Stimulated activated CD4-positive, alpha-beta T cell treated with anti-CD3 and anti-CD28 coated beads, Interleukin-1b, Interleukin-23, amount 100 ng/mL, for 24 hours (primary cell): ENCODE measurements around the gene CGAS.
"Not testable (repeated sequence)": the region's sequence is repeated elsewhere in the genome, so short reads cannot be mapped to it uniquely, and the experiment has no call there.

Experiments used
- DNase-seq, 4 experiments: peaks; one replicate each; pipeline ENCODE4 v3.0.0-alpha.2; 2020; ENCODE audit warnings: low read depth in 4 of 4, low spot score in 1 of 4

The CGAS gene

GRCh38 chr6:73395875-73396274 lies 56.2 kb downstream of the CGAS start:
- no peak for DNase-seq

GRCh38 chr6:73394577-73395354 lies 57.3 kb downstream of the CGAS start, which contains the start of gene DDX43:
Gene DDX43 (plus strand): TSS chr6:73394828. CDS start chr6:73394906, 78 bp downstream.
- peak in 1 of 4 experiments; percentile 14 for DNase-seq

DNA sequence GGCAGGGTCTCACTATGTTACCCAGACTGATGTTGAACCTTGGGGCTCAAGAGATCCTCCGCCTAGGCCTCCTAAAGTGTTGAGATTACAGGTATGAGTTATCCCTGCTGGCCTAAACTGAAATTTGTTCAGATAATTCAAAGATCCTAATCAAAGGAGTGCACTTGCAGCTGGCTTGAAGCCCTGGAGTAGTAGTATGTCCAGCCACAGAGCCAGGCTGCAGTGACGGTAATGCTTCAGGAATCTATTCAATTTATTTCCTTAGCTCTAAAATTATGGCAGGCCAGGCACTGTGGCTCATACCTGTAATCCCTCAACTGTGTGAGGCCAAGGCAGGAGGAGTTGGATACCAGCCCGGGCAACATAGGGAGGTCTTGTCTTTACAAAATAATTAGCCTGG lies 58.8 kb downstream of the CGAS start:
- no peak for DNase-seq

DNA sequence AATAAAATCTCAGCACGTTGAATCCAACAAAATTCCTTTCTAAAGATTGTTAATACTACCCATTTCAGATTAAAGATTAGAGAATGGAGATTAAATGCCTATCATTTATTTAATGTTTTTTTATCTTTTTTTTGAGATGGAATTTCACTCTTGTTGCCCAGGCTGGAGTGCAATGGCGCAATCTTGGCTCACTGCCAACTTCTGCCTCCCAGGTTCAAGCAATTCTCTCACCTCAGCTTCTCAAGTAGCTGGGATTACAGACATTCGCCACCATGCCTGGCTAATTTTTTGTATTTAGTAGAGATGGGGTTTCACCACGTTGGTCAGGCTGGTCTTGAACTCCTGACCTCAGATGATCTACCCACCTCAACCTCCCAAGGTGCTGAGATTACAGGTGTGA lies 59.9 kb downstream of the CGAS start:
- not testable (repeated sequence) for DNase-seq

GRCh38 chr6:73391675-73392074 lies 60.4 kb downstream of the CGAS start:
- no peak for DNase-seq

GRCh38 chr6:73389854-73390253 lies 62.2 kb downstream of the CGAS start:
- no peak for DNase-seq

DNA sequence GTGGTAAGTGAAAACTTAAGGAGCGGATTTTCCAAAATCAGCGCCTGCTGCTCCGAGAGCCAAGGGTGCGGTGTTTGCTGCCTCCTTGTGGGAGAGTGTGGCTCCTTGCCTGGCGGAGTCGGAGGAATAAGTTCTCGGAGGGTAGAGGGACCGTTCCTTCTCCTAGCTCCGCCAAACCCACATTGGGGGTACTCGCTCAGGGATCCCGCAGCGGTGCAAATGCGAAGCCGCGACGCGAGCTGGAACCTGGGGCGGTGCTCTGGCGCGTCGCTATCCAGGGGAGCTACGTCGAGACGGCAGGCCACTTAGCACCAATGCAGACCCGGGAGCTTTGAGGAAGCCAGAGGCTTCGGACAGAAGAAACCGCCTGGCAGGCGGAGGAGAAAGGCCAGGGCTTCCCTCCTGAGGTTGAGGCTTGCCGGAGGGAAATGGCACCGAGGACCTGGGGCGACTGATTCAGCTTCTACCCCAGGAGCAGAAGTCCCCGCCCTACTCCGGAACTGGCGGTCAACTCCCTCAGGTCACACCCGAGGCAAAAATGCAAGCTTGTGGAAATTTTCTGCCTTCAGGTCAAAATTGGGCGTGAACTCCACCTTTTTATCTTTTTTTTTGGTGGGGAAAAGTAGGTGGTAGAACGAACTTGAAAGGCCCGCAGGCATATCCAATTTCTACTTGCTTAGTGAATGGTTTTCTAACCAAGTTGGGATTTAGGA lies 63.1 kb downstream of the CGAS start:
- peak; percentile 13 to 38 (median 16) for DNase-seq

GRCh38 chr6:73388433-73388799 lies 63.7 kb downstream of the CGAS start:
- DNase-seq, result no peak

DNA sequence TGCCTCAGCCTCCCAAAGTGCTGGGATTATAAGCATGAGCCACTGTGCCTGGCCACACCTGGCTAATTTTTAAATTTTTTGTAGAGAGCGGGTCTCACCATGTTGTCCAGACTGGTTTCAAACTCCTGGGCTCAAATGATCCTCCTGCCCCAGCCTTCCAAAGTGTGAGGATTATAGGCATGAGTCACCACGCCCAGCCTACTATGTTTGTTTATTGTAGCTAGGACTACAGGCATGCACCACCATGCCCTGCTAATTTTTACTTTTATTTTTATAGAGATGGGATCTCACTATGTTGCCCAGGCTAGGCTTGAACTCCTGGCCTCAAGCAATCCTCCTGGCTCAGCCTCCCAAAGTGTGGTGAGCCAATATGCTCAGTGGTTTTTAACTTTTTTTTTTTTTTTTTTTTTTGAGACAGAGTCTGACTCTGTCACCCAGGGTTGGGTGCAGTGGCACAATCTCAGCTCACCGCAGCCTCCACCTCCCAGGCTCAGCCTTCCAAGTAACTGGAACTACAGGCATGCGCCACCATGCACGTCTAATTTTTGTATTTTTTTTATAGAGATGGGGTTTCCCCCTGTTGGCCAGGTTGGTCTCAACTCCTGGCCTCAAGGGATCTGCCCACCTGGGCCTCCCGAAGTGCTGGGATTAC lies 69.5 kb downstream of the CGAS start:
- DNase-seq, result no peak

GRCh38 chr6:73381531-73381930 lies 70.6 kb downstream of the CGAS start:
- not testable (repeated sequence) for DNase-seq

DNA sequence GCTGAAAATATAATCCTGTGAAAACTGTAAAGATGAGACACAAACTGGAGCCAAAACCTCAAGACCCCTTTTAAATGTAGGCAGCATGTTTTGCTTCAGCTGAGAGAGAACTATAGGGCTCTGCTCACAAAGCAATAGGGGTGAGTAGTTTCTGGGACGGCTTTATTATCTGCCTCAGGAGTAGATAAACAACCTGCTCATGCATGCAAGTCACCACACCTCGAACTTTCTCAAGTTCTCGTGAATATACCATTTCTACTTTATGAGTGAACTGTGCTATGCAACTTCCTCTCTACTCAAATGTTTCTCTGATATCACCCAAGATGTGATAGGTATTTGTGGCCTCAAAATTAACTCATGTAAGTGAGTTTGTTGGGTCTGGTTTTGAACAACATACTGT lies 74.9 kb downstream of the CGAS start:
- DNase-seq, result no peak

GRCh38 chr6:73375216-73375615 lies 76.9 kb downstream of the CGAS start:
- DNase-seq, result no peak
